Panc1 (cell line): ENCODE measurements around the gene DLG5.

Experiments
- CTCF ChIP-seq: fragments of 450-650 bp; IDR thresholded peaks from 2 replicates; pipeline ENCODE4 v1.5.1; 2017; ENCODE audit warnings: mild to moderate bottlenecking
- POLR2AphosphoS5 ChIP-seq: IDR thresholded peaks from 2 replicates; pipeline ENCODE4 v1.6.1; 2012; ENCODE audit warnings: mild to moderate bottlenecking, low read depth, low read length, moderate library complexity
- REST ChIP-seq, 2 experiments: IDR thresholded peaks; 2 replicates each; pipeline ENCODE4 v1.6.1; 2011 to 2012; ENCODE audit warnings: low read depth in 2 of 2, control low read depth in 1 of 2, low read length in 1 of 2, mild to moderate bottlenecking in 1 of 2, moderate library complexity in 1 of 2; ENCODE audit not compliant: insufficient read depth in 1 of 2
- SIN3A ChIP-seq: IDR thresholded peaks from 2 replicates; pipeline ENCODE4 v1.6.1; 2012; ENCODE audit warnings: low read depth, mild to moderate bottlenecking, low read length, moderate library complexity, borderline replicate concordance; ENCODE audit not compliant: insufficient read depth
- TCF7L2 ChIP-seq: IDR thresholded peaks from 2 replicates; pipeline ENCODE4 v1.6.1; 2011; ENCODE audit warnings: mild to moderate bottlenecking, low read depth, low read length, inconsistent platforms

GRCh38 chr10:77746047-77746707 is 180.4 kb downstream of the DLG5 start:
- no peak for TF ChIP-seq CTCF
- TF ChIP-seq POLR2AphosphoS5, result no peak
- TF ChIP-seq REST (IDR thresholded peaks at IDR 0.05; ENCODE audit: insufficient read depth in 1 of 2, low read depth in 2 of 2, low read length in 1 of 2), result no peak
- TF ChIP-seq SIN3A, result no peak
- no peak for TF ChIP-seq TCF7L2
